ENCODE results near the gene RASL11A. TPM values are rescaled to one million over a fixed set of nuclear protein-coding genes. Genes with fewer than 3 reads are reported as not detected.

Gene RASL11A
- total RNA-seq, 1 experiment from 2014 or later = 2.7 TPM

Other genes starting within 250 kb of the RASL11A start
- 22.6 and 24.8 TPM in 2 replicates for gene USP12, start 99.0 kb upstream of the RASL11A start, total RNA-seq (2021)
- gene RPL21, start 19.3 kb upstream of the RASL11A start, total RNA-seq (2021) = 1,099 and 1,116 TPM in 2 replicates
- gene GTF3A, start 153.8 kb downstream of the RASL11A start, total RNA-seq (2021) = 70.0 and 70.5 TPM in 2 replicates
- gene MTIF3, start 179.7 kb downstream of the RASL11A start, total RNA-seq (2021) = 31.6 and 32.3 TPM in 2 replicates

Measured in H9 (cell line).